ENCODE results near the gene PARP16.

DNA sequence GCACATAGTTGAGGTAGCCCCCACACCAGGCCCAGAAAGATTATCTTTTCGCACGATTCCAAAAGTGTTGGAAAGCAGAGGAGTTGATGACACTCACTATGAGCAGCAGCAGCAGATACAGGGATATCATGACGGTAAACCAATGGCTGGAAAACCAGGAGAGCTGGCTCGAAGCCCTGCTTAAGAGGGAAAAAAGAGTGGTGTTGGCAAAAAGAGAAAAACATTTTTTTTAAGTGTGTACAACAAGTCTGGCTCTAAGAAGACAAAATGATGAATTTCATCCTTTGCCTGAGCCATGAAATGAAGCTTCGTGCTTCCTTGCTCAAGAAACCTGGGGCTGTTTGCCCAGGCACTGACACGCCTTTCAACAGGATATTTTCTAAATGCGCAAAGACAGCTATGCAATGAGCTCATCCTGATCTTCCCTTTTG is 27.3 kb downstream of the PARP16 start:
- TF ChIP-seq EZH2 (IDR thresholded peaks at IDR 0.05; ENCODE audit: borderline replicate concordance, low read depth, low read length, severe bottlenecking), result no peak
- TF ChIP-seq, protein P1, sequence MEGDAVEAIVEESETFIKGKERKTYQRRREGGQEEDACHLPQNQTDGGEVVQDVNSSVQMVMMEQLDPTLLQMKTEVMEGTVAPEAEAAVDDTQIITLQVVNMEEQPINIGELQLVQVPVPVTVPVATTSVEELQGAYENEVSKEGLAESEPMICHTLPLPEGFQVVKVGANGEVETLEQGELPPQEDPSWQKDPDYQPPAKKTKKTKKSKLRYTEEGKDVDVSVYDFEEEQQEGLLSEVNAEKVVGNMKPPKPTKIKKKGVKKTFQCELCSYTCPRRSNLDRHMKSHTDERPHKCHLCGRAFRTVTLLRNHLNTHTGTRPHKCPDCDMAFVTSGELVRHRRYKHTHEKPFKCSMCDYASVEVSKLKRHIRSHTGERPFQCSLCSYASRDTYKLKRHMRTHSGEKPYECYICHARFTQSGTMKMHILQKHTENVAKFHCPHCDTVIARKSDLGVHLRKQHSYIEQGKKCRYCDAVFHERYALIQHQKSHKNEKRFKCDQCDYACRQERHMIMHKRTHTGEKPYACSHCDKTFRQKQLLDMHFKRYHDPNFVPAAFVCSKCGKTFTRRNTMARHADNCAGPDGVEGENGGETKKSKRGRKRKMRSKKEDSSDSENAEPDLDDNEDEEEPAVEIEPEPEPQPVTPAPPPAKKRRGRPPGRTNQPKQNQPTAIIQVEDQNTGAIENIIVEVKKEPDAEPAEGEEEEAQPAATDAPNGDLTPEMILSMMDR (IDR thresholded peaks at IDR 0.05; ENCODE audit: borderline replicate concordance, extremely low read depth, low read length, poor library complexity, severe bottlenecking), result no peak

All from DND-41 (cell line).